Left colon (tissue), 2 donors: ENCODE results near the gene MUSTN1. TPM values are rescaled to one million over a fixed set of nuclear protein-coding genes. Genes with fewer than 3 reads are reported as not detected.

Source experiments
- ATAC-seq: fragments of 200-7000 bp; cut with Tn5 transposase; one replicate; pipeline ENCODE4 v1.9.1; 2020; ENCODE audit warnings: mild to moderate bottlenecking, moderate library complexity
- DNase-seq, 2 donors: peaks; one replicate each; pipeline ENCODE4 v3.0.0-alpha.2; 2020
- intact Hi-C, 2 donors: fragments of 100-400 bp; cut with DNase I in 1 of 2; cut with micrococcal nuclease in 1 of 2; formaldehyde crosslinking; loops; one replicate each; pipeline versions ENCODE4 v1.11.2 to v1.14.0; 2022; cut with DNase I, micrococcal nuclease
- total RNA-seq, 2 donors: library from RNA; stranded (reverse); fragmentation: NEBNext Ultra II Directional; extraction: Animal tissue kit (Norgen Biotek cat#: 25700); gene quantifications; one replicate each; pipeline ENCODE4 v1.2.1, GENCODE V29; 2021
- donor health status: DM: no; HTN: no; CAD: no.
- donor health status: DM: yes; HTN: yes; CAD: no.

The MUSTN1 gene
- total RNA-seq, 2 donors from 2014 or later: 2.5 TPM; not detected in 1

DNA sequence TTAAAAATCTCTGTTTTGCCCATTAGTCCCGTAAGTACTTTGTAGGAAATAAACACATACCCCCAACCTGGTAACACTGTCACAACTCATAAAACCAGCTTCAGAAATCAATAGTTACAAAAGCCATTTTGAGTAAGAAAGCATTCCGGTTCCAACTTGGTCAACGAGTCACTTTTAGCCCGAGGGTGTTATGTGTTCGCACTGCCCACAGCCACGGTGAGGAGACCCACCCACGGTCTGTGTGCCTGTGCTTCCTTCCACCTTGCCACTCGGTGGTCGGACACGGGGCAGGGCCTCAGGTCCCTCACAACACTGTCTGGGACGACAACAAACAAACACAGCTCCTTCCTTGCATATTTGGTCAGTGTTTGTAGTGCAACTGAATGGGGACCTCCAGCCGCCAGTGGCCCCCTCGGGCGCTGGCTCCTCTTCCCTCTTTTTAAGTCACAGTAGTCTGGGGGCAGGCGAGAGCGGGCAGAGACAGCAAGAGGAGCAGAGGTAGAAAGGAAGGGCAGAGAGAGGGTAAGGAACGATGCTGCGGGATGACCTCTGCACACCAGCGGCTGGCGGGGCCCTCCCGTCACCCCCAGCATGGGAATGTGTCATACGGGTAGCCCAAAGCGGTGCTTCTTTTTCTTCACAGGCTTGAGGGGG, 5.2 kb upstream of the MUSTN1 start:
- DNase-seq: no peak
- intact Hi-C loops: no loop called here
- no peak for ATAC-seq

DNA sequence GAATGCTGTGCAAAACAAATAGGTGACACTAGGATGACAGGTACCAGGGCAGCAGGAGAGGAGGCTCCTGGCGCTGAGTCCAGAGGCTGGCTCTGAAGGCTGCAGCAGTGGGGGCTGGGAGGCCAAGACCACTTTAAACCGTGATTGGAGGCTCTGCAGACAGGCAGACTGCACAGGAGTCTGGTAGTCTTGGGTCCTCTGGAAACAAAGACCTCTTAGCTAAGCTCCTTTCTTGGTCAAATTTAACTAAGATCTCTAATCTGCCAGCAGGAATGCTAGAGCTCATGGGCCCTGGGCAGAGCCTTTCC, 4.4 kb upstream of the MUSTN1 start:
- intact Hi-C loops: no loop called here
- DNase-seq: no peak

DNA sequence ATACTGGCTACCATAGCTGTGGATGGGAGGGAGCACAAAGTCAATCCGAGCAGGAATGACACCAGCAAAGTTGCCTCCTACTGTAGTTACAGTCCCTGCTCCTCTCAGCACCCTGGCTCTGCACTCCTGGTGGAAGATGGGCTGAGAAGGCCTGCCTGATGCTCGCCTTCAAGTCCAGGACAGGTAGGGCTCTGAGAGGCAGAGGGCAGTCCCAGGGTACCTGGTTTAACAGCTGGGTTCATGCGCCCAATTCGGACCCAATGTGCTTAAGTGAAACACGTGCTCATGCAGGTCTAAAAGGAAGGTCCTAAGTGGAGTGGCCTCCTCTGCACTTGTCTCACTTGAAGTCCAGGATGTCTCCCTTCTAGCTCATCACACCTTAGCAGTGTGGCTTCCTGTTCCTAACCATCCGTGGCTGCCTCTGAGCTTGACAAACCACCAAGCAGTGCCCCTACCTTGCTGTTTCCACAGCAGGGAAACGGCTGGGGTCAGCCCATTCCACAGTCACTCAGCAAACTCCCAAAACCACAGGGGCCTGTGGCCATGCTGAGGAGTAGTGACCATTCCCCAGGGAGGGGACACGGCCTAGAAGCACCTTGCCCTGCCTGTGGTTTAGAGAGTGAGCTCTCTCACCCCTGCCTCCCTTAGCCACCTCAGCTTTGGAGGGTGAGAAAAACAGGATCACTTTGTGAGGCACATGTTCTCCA, 3.9 kb upstream of the MUSTN1 start:
- DNase-seq: no peak
- ATAC-seq: no peak
- intact Hi-C loops: no loop called here

More for the DNA sequence above, 4.4 kb upstream of the MUSTN1 start:
- no peak for ATAC-seq

DNA sequence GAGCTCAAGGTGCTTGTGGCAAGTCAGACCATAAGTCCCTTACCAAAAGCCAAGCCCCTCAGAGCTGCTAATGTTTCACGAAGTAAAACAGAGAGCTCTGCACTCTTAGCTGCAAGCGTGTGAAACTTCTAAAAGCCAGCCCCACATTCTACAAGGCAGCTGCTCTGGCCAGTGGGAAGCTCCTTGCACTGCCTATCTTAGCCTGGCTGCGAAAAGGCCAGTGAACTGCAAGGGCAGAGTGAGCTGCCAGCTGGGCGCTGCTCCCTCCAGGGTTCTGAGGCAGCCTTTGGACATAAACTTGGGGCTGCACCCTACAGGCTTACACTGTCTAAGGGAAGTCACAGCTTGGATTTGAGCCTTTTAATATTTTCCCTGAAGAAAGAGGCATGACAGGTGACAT, 2.2 kb upstream of the MUSTN1 start:
- DNase-seq (no peak), ATAC-seq (no peak)
- intact Hi-C loops: no loop called here

DNA sequence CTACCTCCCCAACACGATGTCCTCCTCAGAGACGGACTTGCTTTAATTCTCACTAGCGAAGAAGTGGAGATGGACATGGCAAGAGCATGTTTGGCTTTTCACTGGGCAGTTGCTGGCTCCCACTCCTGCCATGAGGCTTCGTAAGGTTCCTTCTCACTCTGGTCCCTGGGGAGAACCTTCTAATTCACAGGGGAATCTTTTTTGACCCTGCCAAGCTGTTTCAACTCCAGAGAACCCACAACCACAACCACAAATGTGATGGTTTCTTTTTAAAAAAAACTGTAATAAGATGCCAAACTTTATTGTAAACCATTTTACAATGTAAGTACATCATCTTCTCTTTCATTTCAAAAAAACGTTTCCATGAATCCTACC, 1.6 kb upstream of the MUSTN1 start:
- ATAC-seq: no peak
- no peak for DNase-seq
- intact Hi-C loops: no loop called here

DNA sequence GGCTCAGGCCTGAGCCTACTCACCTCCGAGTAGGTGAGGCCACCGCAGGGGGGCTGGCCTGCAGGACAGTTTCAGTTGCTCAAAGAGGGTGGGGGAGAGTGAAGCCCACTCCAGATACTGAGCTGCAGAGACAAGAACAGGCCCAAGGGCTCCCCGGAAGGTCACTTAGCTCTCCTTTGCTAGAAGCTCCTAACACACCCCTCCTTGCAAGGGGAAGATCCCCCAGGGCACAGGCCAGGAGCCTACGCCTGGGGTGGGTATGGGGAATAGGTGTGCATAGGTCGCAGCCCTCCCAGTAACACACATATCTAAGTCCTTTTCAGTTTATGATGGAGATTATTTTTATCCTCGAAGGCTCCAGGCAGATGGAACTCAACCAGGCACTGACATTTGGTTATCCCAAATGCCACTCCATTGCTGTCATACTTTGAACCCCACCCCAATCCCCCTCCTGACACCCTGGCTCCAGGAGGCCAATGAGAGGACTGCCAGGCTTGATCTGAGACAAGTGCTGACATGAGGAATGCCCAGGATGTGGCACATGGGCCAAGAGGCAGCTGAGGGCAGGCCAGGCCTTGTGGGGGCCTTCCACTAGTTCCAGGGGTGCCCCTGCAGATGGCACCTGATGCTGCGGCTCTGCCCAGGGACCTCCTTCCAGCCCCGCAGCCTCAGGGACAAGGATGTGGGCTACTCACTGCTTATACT, 1.1 kb upstream of the MUSTN1 start:
- intact Hi-C loops: no loop called here
- no peak for ATAC-seq

GRCh38 chr3:52833202-52833601, 1.6 kb downstream of the MUSTN1 start:
- DNase-seq: no peak
- intact Hi-C loops: no loop called here
- ATAC-seq: no peak

More for the DNA sequence above, 1.1 kb upstream of the MUSTN1 start:
- no peak for DNase-seq

- intact Hi-C loops: no loop called here
- ATAC-seq (peak; percentile 75), DNase-seq (peak; percentile 43 to 54)
Observed at GRCh38 chr3:52831500-52832301, 3.1 kb downstream of the MUSTN1 start.

- intact Hi-C loops: no loop called here
- ATAC-seq: no peak
- no peak for DNase-seq
Observed at GRCh38 chr3:52830535-52831258, 4.1 kb downstream of the MUSTN1 start, which contains the start of gene ITIH4. Gene ITIH4 (minus strand): TSS chr3:52830672. CDS start chr3:52830642, 30 bp downstream.

- DNase-seq: no peak
- peak; percentile 32 for ATAC-seq
- intact Hi-C loops: no loop called here
Observed at GRCh38 chr3:52829906-52830463, 4.8 kb downstream of the MUSTN1 start.

- ATAC-seq (no peak), DNase-seq (no peak)
- intact Hi-C loops: no loop called here
Observed at GRCh38 chr3:52829482-52829881, 5.3 kb downstream of the MUSTN1 start.

- peak; percentile 19 for ATAC-seq
- intact Hi-C loops: no loop called here
- no peak for DNase-seq
Observed at GRCh38 chr3:52827866-52828376, 6.9 kb downstream of the MUSTN1 start.

GRCh38 chr3:52827441-52827840, 7.4 kb downstream of the MUSTN1 start:
- no peak for DNase-seq
- intact Hi-C loops: no loop called here
- no peak for ATAC-seq

- no peak for ATAC-seq
- intact Hi-C loops: no loop called here
- DNase-seq: no peak
Observed at GRCh38 chr3:52824037-52824436, 10.8 kb downstream of the MUSTN1 start.

DNA sequence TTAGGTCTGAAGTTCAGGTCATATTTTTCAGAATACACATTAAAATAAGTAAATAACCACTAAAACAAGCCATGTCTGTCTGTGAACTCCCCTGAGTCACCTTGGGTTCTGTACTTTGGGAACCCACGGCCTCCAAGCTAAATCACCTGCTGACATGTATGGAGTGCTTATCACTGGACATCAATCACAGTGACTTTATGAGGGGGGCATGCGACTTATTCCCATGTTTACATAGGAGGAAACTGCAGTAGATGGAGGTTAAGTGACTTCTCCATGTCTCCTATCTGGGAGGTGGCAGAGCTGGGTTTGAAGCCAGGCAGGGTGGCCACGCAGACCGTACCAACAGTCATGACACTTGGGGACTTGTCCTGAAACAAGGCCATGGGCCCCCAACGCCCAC, 12.5 kb downstream of the MUSTN1 start:
- intact Hi-C loops: no loop called here
- DNase-seq (no peak), ATAC-seq (no peak)

DNA sequence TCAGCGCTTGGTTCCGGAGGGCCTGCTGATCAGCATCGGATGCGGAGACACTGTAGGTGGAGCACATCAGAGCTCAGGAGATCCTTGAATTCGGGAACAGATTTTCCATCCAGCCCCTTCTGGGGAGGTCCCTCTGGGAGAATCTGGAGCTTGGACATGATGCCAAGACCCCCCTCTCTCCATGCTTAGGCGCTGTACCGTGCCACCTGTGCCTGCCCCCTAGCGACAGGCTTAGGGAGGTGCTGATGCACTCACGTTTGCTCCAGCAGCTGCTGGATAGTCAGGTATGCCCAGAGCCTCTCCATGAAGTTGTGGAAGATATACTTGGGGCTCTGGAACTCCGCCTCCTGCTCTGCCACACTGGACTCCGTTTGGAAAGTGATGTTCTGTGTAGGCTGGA, 14.1 kb downstream of the MUSTN1 start:
- DNase-seq (peak in 1 of 2 donors; percentile 26), ATAC-seq (peak; percentile 56)
- intact Hi-C loops: no loop called here

- DNase-seq: no peak
- intact Hi-C loops: no loop called here
- no peak for ATAC-seq
Observed at GRCh38 chr3:52819936-52820335, 14.9 kb downstream of the MUSTN1 start.

DNA sequence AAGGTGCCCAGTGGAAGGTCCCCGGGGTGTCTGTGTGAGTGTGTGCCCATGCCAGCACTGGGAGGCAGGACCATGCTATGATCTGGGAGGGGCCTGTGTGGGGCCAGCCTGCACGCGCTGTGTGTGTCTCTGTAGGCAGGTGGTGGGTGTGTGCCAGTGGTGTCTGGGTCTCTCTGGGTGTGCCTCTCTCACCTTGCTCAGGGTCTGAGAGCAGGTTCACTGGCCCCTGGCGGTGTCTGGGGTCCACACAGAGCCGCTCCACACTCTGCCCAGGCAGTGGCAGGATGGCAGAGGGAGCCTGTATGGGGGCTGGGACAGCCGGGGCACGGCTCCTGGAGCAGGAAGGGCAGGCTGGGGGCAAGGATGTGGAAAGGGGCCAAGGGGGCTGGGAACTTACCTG, 17.0 kb downstream of the MUSTN1 start:
- no peak for DNase-seq
- intact Hi-C loops: no loop called here
- no peak for ATAC-seq
